GM19397 (cell line): ENCODE measurements around the gene PCSK7.

ENCODE experiments used
- ATAC-seq: cut with Tn5 transposase; IDR thresholded peaks from one replicate; pipeline ENCODE4 v1.9.1; 2021; ENCODE audit warnings: mild to moderate bottlenecking, moderate library complexity; ENCODE audit not compliant: unreplicated experiment

Gene PCSK7

GRCh38 chr11:117232092-117232878 lies 412 bp upstream of the PCSK7 start, which contains the start of gene RNF214:
Gene RNF214, plus strand, starts transcription at chr11:117232671. Its CDS starts 1,602 bp downstream, at chr11:117234273.
- ATAC-seq, result peak; percentile 81

- ATAC-seq, result no peak
Observed at GRCh38 chr11:117230999-117231841, 653 bp downstream of the PCSK7 start.

GRCh38 chr11:117230286-117230961 lies 1.4 kb downstream of the PCSK7 start:
- ATAC-seq, result no peak

- no peak for ATAC-seq
Observed at GRCh38 chr11:117229931-117230285, 2.0 kb downstream of the PCSK7 start.

- no peak for ATAC-seq
Observed at GRCh38 chr11:117229411-117229810, 2.5 kb downstream of the PCSK7 start.

- ATAC-seq, result no peak
Observed at GRCh38 chr11:117228091-117228490, 3.8 kb downstream of the PCSK7 start.

GRCh38 chr11:117226388-117227385 lies 5.2 kb downstream of the PCSK7 start:
- ATAC-seq, result no peak

GRCh38 chr11:117225553-117226170 lies 6.2 kb downstream of the PCSK7 start:
- ATAC-seq, result no peak

- ATAC-seq, result no peak
Observed at GRCh38 chr11:117223741-117224689, 7.9 kb downstream of the PCSK7 start.

- ATAC-seq, result no peak
Observed at GRCh38 chr11:117222991-117223740, 8.7 kb downstream of the PCSK7 start.

- ATAC-seq, result no peak
Observed at GRCh38 chr11:117221775-117222517, 9.9 kb downstream of the PCSK7 start.

- ATAC-seq, result no peak
Observed at GRCh38 chr11:117220999-117221774, 10.7 kb downstream of the PCSK7 start.

- no peak for ATAC-seq
Observed at GRCh38 chr11:117220568-117220967, 11.3 kb downstream of the PCSK7 start.

GRCh38 chr11:117219995-117220394 lies 11.9 kb downstream of the PCSK7 start:
- no peak for ATAC-seq

- no peak for ATAC-seq
Observed at GRCh38 chr11:117219455-117219854, 12.4 kb downstream of the PCSK7 start.

GRCh38 chr11:117219001-117219400 lies 12.9 kb downstream of the PCSK7 start:
- ATAC-seq, result no peak
